Stimulated activated CD8-positive, alpha-beta memory T cell treated with anti-CD3 and anti-CD28 coated beads, Interleukin-2, amount 100 ng/mL, for 1 hour (primary cell): ENCODE data around the gene STK11.

Experiments
- DNase-seq, 2 donors: peaks; one replicate each; pipeline ENCODE4 v3.0.0-alpha.2; 2020; ENCODE audit warnings: low read depth in 2 of 2

STK11 gene

GRCh38 chr19:1225440-1226226, 20.1 kb downstream of the STK11 start:
- no peak for DNase-seq

DNA sequence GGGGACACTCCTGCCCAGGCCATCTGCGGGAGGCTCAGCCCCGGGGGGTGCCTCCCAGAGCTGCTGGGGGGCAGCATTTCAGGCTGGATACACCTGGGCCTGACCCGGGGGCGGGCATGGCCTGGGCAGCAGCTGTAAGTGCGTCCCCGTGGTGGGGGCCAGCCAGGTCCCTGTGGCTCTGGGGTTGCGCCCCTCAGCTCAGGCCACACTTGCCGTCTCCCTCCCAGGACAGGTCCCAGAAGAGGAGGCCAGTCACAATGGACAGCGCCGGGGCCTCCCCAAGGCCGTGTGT, 20.6 kb downstream of the STK11 start:
- no peak for DNase-seq

DNA sequence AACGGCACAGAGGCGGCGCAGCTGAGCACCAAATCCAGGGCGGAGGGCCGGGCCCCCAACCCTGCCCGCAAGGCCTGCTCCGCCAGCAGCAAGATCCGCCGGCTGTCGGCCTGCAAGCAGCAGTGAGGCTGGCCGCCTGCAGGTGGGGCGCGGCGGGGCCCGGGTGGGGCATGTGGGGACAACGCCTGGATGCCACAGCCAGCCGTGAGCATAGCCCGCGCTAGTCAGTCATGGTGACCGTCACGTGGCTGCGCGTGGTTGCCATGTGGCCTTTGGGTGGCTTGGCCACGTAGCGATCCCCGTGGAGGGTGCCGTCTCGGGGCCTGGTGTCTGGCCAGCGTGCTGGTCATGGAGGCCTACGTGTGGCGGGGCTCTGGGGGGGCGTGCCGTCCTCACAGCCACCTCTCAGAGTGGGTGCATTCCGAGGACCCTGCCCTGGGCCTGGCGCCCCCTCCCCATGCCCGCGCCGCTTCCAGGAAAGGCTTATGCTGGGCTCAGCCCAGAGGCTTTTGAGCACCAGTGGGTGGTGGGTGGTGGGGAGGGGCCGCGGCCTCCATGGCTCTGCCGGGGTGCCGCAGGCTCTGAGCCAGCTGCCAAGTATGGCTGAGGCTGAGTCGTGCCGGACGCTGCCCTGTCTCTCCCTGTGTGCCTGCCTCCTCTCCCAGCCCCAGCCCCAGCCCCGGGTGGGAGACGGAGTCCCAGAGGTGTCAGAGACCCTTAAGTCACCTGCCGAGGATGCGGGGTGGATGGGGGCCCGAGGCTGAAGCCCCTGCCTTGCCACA, 21.1 kb downstream of the STK11 start:
- no peak for DNase-seq

- no peak for DNase-seq
These were observed 21.9 kb downstream of the STK11 start for GRCh38 chr19:1227304-1228054.

DNA sequence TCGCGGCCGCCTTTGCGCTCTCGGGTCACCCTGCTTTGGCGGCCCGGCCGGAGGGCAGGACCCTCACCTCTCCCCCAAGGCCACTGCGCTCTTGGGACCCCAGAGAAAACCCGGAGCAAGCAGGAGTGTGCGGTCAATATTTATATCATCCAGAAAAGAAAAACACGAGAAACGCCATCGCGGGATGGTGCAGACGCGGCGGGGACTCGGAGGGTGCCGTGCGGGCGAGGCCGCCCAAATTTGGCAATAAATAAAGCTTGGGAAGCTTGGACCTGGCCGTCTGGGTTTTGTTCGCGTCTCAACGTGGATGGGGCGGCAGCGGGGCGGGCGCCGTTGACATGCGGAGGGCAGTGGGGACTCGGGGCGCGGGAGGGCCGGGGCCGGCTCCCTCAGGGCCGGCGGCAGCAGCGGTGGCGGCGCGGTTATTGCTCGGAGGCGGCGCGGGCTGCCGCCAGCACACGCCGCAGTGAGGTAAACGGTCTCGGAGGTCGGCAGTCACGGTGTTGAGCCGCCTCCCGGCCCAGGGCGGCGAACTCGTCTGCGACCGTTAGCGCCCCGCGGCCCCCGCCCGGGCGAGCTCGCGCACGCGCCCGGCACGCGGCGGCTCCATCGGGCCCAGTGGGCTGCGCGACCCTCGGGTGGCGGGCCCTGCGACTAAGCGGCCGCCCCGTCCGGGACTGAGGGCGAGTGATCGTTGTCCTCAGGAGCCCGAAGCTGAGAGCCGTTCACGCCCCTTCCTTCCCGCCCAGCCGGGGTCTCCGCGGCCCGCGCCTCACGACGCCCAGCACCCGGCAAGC, 22.8 kb downstream of the STK11 start:
- no peak for DNase-seq

DNA sequence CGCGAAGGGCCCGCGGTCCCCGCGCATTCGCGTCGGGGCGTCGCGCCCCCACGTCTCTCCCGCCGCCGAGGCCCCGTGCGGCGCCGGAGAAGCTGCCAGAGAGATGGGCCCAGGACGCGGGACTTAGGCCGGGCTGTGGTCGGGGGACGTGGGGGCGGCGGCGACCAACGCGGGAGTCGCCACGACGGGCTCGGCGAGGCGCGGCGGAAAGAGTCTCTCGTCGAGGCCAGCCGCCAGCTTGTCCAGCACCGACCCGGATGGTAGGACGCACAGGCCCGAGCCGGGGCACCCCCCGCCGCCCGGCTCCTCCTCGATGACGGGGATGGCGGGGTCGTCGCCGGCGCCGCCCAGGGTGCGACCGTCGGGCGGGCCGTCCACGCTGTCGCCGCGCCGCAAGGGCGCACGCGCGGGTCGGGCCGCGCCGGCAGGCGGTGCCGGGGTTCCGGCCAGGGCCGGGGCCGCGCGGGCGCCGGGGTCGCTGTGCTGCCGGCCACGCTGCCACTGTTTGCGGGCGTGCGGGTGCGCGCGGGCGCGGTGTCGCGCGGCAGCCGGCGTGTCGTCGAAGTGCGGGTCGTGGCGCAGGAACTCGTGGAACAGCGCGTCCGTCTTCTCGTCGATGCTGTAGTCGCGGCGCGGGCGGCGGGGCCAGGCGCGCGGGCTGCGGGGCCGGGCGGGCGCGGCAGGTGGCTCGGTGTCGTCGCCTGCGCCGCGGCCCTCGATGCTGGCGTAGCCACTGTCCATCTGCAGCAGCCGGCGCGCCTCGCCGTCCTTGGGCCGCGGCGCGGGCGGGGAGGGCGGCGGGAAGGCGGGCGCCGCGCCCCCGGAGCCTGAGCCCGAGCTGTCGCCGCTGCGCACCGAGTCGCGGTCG, 23.7 kb downstream of the STK11 start:
- DNase-seq = no peak

- DNase-seq = no peak
These were observed 24.6 kb downstream of the STK11 start for GRCh38 chr19:1229924-1230782.

DNA sequence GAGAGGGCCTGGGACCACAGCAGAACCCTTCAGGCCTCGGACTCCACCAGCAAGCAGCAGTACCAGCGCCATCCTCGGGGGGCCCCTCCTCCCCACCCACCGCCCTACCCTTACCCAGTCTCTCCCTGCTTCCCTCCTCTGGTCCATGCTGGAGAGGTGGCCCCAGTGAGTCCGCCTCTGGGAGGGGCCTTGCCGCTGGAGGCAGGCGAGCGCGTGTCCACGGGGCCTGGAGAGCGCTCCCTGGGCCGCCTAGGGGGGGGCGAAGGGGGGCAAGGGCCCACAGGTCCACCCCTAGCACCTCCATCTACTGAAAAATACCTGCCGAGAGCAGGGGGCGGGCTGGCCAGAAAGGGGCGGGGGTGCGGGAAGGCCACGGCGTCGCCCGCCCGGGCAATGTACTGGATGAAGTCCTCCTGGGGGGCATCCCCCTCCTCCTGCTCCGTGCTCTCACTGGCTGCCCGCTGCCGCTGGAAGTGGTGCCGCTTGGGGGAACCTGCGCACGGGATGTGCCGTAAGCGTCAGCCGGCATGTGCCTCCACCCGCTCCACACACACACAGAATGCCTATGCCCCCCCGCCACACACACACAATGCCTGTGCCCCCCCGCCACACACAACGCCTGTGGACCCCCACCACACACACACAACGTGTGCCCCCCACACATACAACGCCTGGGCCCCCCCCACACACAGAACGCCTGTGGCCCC, 25.4 kb downstream of the STK11 start:
- DNase-seq = no peak

DNA sequence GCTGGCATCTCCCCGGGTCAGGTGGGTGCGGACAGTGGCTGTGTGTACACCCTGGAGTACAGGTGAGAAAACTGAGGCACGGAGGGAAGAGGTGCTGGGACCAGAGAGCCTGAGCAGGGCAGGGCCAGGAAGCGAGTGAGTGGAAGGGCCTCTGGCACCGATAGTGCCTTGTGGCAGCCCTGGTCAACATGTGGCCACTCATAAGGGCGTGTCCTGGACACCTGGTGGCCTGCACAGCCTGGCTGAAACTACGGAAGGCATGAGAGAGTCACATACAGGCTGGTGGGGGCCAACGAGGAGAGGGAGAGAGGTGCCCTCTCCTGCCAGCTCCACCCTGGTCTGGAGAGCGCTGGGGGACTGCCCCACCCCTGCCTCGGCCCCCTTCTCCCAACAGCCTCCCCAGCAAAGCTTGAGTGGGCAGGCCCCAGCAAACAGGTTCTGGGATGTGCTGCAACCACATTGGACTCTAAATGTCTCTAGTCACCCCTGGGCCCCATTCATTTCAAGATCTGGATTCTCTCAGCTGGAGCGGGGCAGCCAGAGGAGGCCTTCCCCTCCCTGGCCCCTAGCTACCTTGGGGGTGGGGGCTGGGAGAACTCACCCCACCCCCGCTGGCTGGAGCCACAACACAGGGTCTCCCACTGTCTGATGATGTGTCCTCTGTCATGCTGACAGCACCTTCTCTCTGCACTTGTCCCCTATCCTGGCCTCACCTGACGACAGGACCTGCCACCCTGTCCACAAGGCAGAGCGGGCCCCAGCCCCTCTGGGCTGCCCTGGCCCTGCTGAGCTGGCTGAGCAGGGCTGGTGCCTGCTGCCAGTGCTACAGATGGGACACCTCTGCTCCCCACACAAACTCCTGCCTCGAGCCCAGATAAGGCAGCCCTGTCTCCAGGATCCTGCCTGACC, 26.4 kb downstream of the STK11 start:
- DNase-seq = no peak

GRCh38 chr19:1232652-1233072, 27.1 kb downstream of the STK11 start:
- DNase-seq = no peak

DNA sequence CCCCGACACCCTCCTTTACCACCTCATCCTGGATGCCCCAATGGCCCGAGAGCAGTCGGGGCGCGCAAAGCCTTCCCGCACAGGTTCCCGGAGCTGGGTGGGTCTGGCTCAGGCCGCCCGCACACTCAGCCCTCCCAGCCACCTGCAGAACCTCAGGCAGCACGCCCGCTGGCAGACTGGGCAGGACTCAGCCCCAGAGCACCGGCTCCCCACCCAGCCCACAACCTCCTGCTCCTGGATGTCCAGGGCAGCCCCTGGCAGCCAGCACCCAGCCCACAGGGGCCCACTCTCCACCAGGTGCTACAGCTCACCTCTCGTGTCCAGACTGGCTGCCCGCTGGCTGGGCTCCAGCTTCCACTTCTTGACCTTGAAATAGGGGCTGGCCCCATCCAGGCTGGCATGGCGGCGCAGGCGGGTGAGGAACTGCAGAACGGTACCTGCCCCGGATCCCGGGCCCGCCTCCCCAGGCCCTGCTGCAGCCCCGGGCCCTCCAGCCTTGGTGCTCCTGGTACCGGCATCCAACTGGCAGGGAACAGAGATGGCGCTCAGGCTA, 27.6 kb downstream of the STK11 start:
- no peak for DNase-seq

DNA sequence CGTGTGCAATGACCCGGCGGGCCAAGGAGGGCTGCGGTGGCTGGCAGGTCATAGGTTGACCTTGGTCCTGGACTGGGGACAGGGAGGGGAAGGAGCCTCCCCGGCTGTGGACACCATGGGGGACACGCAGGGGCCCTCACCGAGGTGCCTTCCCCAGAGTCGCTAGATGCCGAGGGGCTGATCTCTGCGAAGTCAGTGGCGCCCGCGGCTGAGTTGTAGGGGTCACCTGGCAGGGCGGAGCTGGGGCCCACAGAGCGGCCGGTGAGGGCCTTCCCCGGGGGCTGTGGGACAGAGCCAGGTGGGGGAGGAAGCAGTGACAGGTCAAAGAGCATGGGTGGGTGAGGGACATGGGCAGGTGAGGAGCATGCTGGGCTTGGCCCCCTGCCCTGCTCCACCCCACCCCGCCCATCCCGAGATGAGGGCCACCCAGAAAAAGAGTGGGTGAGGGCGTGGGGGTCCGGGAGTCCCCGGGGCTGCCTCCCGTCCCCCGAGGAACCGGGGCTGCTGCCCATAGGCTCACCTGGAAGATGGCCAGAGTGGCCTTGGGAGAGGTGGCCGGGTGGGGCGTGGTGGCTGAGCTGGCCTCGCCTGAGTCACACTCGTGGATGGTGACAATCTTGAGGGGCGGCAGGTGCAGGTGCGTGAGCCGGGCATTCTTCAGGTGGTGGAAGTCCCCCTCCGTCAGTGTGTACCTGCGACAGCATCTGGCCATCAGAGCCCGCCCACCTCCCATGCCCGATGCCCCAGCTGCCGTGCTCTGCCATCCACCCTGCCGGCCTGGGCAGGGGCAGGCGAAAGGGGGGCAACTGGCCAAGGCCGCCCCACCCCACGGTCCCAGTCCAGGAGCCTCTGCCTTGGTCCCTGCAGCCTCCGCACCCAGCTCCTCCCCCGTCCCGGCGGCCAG, 28.7 kb downstream of the STK11 start:
- DNase-seq = no peak

DNA sequence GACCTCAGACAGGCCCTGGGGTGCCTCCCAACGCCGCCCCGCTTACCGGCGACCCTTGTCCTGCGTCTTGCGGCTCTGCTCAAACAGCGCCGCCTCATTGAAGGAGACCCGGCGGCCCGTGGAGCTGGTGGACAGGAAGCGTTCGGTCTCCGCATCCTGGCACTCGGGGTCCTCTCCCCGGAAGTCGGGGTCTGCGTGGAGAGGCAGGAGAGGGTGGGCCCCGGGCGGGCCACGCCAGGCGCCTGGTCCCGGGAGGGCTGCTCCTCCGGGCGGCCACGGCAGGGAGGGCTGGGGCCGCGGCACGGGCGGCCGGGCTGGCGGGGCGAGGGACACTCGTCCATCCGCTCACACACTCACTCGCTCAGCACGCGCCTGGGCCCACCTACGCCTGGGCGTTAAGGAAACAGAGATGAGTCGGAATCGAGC, 29.4 kb downstream of the STK11 start:
- DNase-seq = no peak

DNA sequence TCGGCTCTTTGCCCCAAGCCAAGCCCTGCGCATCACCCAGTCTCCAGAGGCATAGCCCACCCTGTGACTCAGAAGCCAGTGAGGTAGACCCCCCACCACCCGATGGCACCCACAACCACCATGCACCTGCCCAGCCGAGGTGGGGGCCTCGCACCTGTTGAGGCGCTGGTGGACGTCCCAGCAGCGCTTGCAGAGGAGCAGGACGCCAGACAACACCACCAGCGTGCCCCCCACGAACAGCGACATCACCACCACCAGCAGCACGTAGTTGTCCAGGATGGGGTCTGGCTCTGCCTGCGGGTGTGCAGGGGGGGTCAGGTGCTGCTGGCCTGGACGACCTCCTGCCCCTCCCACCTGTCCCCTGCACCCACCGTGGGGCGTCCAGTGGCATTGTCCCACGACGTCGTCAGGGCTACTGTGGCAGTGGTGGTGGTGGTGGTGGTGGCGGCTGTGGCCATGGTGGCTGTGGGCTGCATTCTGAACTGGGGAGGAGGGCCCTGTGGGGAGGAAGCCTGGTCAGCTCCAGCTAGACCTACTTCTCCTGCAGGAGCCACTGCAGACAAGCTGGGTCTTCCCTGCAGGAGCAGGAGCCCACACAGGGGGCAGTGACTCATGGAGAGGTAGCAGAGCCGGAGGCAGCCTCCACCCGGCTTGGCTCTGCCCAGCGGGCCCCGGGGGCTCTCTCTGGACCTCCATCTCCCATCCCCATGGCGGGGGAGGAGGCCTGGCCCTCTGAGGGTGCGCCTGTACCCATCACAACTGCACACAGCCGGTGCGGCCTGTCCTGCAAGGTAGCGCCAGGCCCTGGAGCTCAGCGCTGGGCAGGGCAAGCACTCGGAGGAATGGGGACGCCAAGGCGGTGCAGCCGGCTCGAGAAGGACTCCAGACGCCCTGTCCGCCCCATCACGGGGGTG, 30.3 kb downstream of the STK11 start:
- no peak for DNase-seq

DNA sequence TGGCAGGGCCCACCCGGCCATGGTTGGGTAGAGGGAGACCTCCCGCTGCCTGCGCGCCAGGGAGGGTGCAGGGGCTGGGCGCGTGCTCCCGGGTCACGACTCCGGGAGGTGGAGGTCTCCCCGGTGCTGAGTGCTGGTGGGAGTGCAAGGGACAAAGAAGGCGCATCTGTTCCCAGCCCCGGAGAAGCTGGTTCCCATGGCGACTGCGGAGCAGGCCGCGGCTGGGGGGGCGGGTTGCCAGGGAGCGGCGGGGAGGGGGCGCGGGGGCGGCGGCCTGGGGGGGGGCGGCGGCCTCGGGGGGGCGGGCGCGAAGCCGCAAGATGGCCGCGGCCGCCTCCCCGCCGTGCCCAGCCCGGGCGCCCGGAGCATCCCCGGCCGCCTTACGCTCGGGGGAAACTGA, 31.0 kb downstream of the STK11 start:
- DNase-seq = no peak
